ENCODE results near the gene MAT1A.
"Not testable (repeated sequence)": the region's sequence is repeated elsewhere in the genome, so short reads cannot be mapped to it uniquely, and the experiment has no call there.

The MAT1A gene

DNA sequence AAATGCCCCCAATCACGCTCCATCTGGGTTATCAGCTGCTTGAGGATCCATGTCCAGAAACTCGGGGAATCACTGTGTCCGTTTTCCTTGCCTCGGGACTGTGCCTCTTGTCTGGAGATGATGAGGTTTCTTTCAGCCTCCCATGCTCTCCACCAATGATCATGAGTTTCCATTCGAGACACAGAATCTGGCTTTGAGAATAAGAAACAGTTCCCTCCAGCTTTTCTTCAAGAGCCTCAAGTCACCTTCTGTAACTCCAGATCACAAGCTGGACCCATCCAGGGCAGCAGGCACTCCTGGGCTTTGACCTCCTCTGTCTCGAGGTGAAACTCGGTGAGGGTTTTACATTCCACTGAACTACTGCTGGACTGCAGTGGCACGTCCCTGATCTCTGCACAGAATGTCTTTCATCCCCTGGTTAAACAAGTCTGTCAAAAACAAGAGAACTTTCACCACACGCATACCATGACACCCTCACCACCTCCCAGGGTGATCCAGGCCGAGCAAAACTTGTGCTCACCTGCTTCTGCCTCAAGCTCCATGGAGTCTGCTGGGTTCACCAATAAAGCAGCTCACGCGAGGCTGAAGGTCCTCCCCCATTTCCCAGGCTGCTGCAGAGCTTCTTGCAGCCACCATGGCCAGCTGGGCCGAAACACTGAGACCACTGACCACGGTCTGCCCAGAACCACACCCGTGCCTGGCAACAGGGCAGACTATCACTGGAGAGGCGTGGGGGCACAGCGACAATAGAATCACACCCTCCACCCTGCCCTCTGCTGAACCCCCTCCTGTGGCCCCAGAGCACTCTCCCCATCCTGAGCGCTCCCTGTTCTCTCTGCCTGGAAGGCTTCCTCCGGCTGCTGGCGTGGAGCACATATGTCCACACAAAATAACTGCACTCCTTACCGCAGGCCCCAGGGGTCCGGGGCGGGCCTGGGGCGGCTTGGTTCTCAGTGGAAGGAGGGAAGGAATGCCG is 25.1 kb downstream of the MAT1A start:
- DNase-seq (ENCODE audit: low read depth in 2 of 2): no peak

DNA sequence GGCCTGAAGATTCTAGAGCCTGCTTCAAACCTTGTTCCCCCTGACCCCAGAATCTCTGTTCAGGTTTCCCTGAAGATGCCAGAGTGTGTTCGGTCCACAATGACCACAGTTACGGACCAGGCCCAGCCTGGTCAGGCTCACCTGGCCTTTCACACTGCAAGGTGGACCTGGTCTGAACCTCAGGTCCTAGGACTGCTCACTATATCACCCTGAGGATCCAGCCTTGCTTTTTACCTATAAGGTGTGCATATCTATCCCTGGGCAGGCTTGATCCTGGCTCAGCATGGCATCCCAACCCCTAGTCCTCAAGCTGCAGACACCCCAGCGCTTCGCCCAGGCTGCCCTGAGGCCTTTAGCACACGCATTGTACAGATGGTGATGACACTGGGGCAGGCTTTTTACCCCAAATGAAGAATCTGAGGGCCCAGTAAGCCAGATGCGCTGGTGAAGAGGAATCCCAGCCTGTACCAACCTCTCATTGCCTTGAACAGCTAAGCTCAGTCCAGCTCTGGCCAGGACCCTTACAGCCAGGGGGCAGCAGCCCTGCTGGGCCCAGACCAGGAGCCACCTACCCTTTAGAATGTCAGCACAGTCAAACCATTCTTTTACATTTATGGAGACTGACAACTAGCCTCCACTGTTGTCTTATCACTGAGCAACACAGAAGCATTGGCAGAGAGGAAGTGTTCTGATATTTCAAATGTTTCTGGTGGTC is 28.0 kb downstream of the MAT1A start:
- no peak for DNase-seq (ENCODE audit: low read depth in 2 of 2)

DNA sequence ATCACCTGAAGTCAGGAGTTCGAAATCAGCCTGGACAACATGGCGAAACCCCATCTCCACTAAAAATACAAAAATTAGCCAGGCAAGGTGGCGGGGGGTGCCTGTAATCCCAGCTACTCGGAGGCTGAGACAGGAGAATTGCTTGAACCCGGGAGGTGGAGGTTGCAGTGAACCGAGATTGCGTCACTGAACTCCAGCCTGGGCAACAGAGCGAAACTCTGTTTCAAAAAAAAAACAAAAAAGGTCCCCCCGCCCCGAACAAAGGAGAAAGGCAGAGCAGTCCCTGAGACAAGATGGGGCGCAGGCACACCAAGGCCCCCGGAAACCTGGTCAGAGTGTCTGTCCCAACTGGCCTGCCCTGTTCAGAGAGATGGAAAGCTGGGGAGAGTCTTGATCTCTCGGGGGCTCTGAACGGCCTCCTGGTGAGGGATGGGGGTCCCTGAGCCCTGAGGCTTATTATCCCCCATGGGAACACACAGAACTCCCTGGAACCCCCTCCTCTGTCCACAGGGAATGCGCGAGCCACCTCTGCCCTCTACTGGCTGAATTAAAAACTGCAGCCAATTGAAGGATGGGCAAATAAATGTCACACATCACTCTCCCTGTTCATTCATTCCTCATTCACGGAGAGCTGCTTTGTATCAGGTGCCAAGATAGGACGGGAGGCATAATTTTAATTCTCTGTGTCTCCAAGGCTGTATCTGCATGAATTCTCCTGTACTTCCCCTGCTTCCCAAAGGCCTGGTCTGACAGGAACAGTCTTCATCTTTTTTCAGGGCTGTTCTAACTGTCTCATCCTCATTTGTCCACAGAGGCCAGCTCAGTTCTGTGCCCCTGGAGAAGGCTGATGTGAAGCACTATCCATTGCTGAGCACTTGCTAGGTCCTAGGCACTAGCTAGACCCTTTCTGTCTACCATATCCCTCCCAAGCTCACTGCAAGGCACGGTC is 28.9 kb downstream of the MAT1A start:
- DNase-seq (ENCODE audit: low read depth in 2 of 2): no peak

DNA sequence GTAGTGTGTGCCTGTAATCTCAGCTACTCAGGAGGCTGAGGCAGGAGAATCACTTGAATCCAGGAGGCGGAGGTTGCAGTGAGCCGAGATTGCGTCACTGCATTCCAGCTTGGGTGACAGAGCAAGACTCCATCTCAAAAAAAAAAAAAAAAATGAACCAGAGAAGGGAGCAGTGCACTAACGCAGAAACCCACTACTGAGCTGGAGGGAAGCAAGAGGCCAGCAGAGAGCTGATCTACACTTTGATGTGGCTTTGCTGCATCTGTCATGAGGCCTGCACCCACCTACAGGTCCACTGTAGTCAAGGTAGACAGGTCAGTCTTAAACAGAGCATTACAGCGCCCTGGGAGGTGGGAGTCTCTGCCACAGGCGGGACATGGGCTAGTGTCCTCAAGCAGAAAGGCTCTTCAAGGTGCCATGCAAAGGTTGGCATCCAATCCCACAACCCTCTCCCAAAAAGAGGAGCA is 30.0 kb downstream of the MAT1A start:
- no peak for DNase-seq (ENCODE audit: low read depth in 2 of 2)

DNA sequence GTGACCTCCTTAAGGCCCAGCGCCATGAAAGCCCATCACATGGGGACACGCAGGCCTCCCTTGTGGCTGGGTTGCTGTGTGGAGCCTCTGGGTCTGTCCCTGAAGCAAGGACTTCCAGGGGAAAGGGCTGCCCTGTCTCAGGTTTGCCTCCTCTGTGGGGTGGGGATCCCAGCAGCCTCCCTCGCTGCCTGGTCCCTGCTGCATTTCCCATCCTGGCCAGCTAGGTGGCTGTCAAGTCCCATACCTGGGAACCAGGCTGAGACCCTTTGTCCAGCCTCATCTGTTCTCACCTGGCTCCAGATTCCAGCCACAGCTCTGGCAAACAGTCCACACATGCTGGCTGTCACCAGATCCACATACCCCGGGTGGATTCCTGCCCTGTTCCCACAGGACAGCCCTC is 32.7 kb downstream of the MAT1A start:
- DNase-seq (ENCODE audit: low read depth in 2 of 2): not testable (repeated sequence)

DNA sequence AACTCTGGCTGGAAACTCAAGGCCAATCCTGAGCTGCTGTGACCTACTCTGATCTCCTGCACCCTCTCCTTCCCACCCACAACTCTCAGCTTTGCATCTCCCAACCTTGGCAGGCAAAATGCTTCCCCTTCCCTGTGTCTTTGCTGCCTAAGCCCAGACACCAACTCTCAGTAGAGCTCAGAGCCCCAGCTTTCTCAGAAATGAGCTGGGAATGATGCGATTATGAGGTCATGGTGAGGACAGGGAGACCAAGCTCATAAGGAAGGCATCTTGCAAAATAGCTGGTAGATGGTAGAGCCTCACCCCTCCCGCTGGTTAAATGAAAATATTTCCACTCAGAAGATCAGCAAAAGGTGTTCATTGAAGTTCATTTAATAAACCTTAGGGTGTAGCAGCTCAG is 34.7 kb downstream of the MAT1A start:
- not testable (repeated sequence) for DNase-seq (ENCODE audit: low read depth in 2 of 2)

DNA sequence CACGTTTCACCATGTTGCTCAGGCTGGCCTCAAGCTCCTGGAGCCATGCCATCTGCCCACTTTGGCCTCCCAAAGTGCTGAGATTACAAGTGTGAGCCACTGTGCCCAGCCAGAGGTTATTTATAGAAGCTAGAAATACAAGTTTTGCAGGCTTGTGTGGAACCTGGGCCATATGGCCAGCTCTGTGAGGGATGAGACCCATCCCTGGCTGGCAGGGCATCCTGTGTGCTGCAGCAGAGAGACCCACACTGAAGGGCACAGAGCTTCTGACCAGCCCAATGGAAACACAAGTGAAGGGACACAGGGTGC is 35.5 kb downstream of the MAT1A start:
- not testable (repeated sequence) for DNase-seq (ENCODE audit: low read depth in 2 of 2)

DNA sequence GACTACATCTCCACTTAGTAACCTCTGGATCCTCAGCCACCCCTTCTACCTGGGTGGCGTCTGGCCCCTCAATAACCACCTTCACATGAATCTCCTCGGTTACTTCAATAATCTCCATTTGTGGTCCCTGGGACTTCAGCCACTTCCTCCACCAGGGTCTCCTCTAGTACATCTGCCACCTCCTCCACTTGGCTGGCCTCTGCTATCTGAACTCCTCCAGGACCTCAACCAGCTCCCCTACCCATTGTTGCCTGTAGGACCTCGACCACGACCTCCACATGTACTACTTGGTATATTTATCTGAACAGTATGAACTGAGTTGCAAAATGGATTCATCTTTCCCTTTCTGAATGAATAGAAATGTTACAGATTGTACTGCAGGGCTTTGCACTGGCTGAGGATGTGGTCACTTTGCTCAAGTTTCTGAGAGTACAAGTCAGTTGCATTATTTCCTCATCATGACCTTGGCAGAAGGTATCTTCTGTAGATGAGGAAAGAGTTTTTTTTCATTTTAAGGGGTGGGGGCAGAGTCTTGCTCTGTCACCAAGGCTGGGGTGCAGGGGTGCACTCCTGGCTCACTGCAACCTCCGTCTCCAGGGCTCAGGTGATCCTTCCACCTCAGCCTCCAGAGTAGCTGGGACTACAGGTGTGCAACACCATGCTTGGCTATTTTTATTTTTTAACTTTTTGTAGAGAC is 36.0 kb downstream of the MAT1A start:
- no peak for DNase-seq (ENCODE audit: low read depth in 2 of 2)

DNA sequence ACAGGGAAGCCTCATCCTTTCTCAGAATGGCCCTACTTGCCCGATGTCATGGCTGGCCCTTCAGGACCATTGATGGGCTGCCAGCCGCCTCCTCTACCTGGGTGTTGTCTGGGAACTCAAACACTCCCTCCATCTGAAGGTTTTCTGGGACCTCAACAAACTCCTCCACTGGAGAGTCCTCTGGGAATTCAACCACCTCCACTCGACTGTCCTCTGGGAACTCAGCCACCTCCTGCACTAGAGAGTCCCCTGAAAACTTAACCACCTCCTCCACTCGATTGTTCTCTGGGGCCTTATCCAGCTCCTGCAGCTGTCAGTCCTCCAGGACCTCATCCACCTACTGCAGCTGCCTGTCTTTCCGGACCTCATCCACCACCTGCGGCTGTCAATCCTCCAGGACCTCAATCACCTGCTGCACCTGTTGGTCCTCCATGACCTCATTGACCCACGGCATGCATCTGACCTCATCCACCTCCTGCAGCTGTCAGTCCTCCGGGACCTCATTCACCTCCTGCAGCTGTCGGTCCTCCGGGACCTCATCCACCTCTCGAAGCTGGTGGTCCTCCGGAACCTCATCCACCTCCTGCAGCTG is 37.1 kb downstream of the MAT1A start:
- no peak for DNase-seq (ENCODE audit: low read depth in 2 of 2)

DNA sequence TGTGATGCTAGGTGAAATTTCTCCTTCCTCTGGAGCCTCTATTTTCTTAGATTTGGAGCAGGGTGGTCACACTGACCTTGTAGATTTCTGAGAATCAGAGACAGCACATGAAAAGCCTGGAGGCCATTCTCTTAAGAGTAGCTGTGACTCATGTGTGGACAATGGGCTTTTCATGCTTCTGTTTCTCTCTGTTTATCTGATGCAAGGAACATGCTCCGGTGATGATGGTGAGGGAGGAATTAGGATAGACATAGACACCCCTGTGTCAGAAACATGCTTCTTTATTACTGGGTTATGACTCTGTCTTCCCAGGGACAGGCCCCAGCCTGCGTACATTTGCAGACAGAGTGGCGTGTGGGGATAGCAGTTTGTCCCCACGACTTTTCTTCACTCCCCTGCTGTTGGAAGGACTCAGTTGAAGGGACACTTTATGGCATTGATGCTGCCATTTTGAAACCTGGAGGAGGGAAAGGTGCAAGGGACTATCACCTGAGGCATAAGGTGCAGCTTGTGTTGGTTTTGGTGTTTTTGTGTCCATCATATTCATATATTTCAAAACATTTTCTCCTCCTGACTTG is 37.7 kb downstream of the MAT1A start:
- DNase-seq (ENCODE audit: low read depth in 2 of 2): not testable (repeated sequence)

DNA sequence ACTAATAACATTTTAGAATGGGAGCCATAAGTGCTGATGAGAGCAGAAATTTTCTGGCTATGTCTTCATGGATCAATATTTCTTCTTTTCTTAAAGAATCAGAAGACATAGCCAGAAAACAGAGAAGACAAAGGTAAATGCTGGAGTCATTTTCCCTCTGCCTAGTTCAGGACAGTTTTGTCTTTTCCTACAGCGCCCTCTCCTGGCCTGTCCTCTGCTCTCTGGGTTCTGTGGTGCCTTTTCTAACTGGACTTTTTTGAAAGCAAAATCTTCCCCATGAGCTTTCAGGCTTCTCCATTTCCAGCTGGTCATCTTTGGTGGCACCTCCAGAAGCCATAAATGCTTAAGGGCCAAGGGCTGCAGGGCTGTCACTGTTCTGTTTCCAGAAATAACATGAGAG is 39.1 kb downstream of the MAT1A start:
- DNase-seq (ENCODE audit: low read depth in 2 of 2): not testable (repeated sequence)

DNA sequence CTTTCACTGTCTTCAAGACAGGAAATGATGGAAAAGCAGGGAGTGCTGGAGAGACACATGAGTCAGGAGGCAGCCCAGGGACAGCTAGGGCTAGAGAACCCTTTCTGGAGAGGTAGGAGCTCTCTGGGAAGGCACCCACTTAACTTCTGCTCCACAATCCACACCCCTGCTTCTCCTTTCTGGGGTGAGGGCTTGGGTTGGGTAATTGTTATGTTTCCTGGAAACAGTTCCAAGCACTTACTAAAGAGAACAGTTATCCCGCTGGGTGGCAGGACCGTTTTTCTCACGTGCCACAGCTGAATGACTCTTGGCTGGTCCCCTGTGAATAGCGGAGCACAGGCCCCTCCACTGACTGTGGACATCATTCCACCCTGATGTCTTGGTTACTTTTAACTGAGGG is 39.6 kb downstream of the MAT1A start:
- not testable (repeated sequence) for DNase-seq (ENCODE audit: low read depth in 2 of 2)

DNA sequence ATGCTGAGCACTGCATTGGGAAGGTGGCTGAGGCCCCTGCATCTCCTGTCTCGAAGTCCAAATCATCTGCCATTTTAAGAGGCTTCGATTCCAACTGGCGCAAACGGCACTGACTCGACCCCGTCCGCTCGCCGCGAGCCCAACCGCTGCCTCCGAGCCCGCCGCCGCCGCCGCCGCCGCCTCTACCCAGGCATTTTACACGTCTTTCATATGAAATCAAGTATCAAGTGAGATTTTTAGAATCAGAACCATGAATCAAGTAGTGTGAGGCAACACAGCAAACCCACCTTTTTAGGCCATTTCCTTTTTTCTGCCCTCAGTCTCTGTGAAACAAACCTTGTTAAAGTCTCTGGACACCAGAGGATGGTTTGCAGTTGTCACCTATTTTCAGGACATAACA is 41.8 kb downstream of the MAT1A start:
- DNase-seq (ENCODE audit: low read depth in 2 of 2): not testable (repeated sequence)

DNA sequence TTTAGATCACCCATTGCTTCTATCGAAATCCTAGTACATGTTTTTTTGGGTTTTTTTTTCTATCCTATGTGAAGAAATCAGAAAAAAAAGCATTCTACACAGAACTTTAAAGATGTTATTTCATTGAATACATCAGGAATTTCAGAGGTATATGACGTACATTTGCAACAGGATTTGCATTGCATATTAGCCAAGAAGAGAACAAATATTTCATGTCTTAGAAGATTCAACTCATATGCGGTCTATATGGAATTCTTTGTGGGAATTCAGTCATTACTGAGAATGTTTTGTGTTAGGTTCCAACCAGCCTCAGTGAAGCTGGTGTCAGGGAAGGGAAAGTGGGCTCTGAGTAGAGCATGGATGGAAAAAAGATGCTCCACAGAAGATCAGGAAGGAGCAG is 45.1 kb downstream of the MAT1A start:
- DNase-seq (ENCODE audit: low read depth in 2 of 2): not testable (repeated sequence)

DNA sequence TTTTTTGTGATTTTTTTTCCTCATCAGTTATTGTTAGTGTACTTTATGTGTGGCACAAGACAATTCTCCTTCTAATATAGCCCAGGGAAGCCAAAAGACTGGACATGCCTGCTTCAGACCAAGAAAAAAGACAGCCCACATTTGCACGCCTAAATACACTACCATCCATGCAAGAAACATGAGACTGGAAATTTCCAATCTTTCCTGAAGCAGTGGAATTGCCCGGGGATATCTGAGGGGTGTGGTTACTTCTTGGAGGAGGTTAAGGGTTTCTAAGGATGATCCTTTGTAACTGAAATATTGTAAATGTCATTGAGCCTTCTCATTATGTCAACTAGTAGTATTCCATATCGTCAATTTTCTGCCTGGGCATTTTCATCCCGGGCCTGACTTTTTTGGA is 47.1 kb downstream of the MAT1A start:
- DNase-seq (ENCODE audit: low read depth in 2 of 2): not testable (repeated sequence)

DNA sequence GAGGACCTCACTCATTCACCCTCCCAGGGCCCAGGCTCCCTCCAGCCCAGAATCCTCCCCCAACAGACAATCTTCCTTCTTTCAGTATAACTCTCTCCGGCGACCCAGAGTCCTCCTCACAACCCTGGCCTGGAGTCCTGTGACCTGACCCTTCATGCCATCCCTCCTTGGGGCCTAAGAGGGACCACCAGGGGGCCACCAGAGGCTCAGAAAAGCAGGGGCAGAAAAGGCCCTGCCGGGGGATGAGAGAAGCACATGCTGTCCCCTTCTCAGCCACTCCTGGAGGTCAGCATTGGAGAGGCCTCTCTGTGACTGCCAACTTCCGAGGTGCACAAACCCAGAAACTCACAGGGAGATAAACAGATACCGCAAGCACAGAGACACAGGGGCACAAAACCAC is 53.0 kb downstream of the MAT1A start:
- DNase-seq (ENCODE audit: low read depth in 2 of 2): not testable (repeated sequence)

DNA sequence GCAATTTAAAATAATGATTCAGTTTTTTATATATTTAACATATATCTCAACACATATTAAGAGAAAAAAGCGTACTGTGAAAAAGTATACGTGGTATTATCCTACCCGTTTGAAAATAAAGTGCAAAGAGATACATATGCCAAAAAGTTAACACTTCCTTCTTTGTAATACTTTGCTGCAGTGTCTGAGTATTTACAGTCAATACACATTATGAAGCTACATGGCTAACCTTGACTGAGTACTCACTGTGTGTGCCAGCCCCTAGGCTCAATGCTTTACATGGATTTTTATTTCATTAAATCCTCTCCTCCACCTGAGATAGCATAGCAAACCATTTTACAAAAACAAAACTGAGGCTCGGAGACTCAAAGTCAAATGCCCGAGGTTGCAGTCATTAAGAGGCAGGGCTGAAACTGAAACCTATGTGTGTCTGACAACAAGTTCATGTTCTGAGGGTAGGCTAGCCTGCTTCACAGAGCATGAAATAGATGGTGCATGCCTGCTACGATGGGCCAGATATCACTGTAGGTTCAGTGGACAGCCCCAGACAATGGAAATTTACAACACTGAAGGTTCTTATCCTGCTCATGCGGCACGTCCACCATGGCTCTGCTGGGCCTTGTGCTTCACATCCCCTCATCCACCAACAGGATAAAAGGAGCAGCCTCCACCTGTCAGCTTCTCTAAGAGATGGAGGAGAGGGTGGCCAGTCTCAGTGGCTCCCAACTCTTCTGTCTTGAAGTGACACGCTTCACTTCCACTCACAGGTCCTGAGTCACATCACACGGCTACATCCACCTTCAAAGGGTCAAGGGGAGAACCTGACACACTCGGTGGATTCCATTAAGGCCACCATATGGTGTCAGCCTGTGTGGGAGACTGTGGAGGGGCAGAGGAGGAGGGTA is 54.9 kb downstream of the MAT1A start:
- not testable (repeated sequence) for DNase-seq (ENCODE audit: low read depth in 2 of 2)

DNA sequence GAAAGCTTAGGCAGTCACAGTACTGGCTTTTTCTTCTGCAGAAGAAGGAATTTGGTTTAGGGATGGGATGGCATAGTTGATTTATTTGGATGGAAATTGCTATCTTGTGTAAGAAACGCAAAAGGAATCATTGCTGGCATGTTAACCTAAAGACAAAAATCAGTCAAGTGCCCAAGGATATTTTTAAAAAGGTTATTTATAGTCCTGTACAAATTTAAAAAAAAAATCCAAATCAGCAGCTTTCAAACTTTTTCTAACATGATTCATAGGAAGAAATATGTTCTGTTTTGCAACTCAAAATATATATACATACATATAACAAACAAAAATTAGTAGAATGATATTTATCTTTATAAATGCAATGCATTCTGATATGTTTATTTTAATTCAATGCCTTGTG is 55.6 kb downstream of the MAT1A start:
- not testable (repeated sequence) for DNase-seq (ENCODE audit: low read depth in 2 of 2)

DNA sequence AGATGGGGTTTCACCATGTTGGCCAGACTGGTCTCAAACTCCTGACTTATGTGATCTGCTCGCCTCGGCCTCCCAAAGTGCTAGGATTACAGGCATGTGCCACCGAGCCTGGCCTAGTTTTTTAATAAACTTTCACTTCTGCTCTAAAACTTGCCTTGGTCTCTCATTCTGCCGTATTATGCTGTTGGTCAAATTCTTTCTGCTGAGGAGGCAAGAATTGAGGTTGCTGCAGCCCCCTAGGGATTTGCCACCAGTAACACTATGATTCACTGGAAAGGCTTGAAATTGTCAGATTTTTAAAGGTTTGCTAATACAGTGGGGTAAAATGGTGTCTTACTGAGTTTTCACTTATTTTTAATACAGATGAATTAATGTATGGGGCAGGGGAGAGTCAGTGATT is 62.7 kb downstream of the MAT1A start:
- not testable (repeated sequence) for DNase-seq (ENCODE audit: low read depth in 2 of 2)

All from stimulated activated CD8-positive, alpha-beta memory T cell treated with anti-CD3 and anti-CD28 coated beads, Interleukin-2, amount 100 ng/mL, for 1 hour (primary cell).